Small intestine (tissue), 7 donors: ENCODE results near the gene GLIS1. TPM values are rescaled to one million over a fixed set of nuclear protein-coding genes. Genes with fewer than 3 reads are reported as not detected.

Experiments
- DNase-seq, 2 donors: peaks; one replicate each; pipeline versions ENCODE4 v3.0.0 to v3.0.0-alpha.2; 2013
- FAIRE-seq: peaks from 2 replicates; lab custom pipeline; 2012; peaks lifted over from hg19 to GRCh38; lab: Jason Lieb, UNC
- H3K27ac ChIP-seq, 3 donors: one replicate each; pipeline ENCODE4 v1.5.1; 2013; ENCODE audit warnings: low read length in 2 of 3, mild to moderate bottlenecking in 2 of 3, control low read depth in 1 of 3, inconsistent platforms in 1 of 3, low read depth in 1 of 3, moderate library complexity in 1 of 3
- H3K27me3 ChIP-seq, 3 donors: one replicate each; pipeline ENCODE4 v1.6.1; 2013; ENCODE audit warnings: low read length in 3 of 3, inconsistent platforms in 1 of 3; ENCODE audit not compliant: control insufficient read depth in 3 of 3, insufficient read depth in 3 of 3
- H3K36me3 ChIP-seq, 3 donors: one replicate each; pipeline ENCODE4 v1.6.1; 2013; ENCODE audit warnings: low read length in 3 of 3, inconsistent platforms in 1 of 3, low read depth in 1 of 3, mild to moderate bottlenecking in 1 of 3, moderate library complexity in 1 of 3; ENCODE audit not compliant: control insufficient read depth in 3 of 3, insufficient read depth in 2 of 3
- H3K4me1 ChIP-seq, 3 donors: one replicate each; pipeline ENCODE4 v1.6.1; 2013; ENCODE audit warnings: low read length in 2 of 3, inconsistent platforms in 1 of 3, low read depth in 1 of 3, mild to moderate bottlenecking in 1 of 3, moderate library complexity in 1 of 3; ENCODE audit not compliant: control insufficient read depth in 3 of 3, insufficient read depth in 2 of 3
- H3K4me3 ChIP-seq, 3 donors: one replicate each; pipeline ENCODE4 v1.5.1; 2013; ENCODE audit warnings: low read length in 3 of 3, control low read depth in 1 of 3, inconsistent platforms in 1 of 3, low read depth in 1 of 3, mild to moderate bottlenecking in 1 of 3, moderate library complexity in 1 of 3
- H3K9me3 ChIP-seq, 2 donors: one replicate each; pipeline ENCODE4 v1.6.1; 2013; ENCODE audit warnings: low read depth in 1 of 2, low read length in 1 of 2; ENCODE audit not compliant: control insufficient read depth in 2 of 2, insufficient read depth in 1 of 2
- WGBS, 3 donors: extraction: QIAGEN DNeasy Blood & Tissue Kit; methylation state at CpG; one replicate each; pipeline ENCODE4 v1.1.7; 2013; 5-methylcytosine and 5-hydroxymethylcytosine counted together
- polyA plus RNA-seq, 4 donors: library from polyadenylated mRNA; stranded (reverse) in 3 of 4; unstranded in 1 of 4; fragments of 200-250 nt in 3 of 4; fragments of 120-200 nt in 1 of 4; gene quantifications; one replicate each; pipeline versions ENCODE4 v1.2.1 to v1.2.3, GENCODE V29; 2013
- donor health status: healthy with polysubstance abuse.
- donor health status: control.
- donor health status: control.
- donor health status: Bipolar disorder and iron deficiency.
- donor health status: healthy.

Gene GLIS1
- polyA plus RNA-seq, 4 donors, result 0.19 to 0.50 TPM; not detected in 2

DNA sequence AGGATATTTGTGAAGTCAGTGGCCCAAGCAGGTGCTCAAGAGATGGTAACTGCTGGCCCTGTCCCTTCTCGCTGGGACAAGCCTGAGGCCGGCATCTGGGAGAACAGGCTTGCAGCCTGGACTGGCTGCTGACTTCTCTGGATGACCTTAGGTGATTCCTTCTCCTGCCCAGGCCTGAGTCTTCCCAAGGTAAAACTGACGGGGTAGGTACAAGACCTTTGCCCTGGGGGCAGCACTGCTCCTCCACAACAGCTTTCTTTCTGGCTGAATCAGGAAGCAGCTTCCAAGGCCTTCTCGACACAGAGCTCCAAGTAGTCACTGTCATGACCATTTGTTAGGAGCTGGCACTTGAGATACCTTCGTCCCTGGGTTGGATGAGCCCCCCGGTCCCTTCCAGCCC, 220.2 kb downstream of the GLIS1 start:
- 70 to 79% (median 75%) methylated on average over 6 of the region's 6 CpGs for WGBS, 3 donors
- Histone ChIP-seq H3K27me3 (no peaks in the 10 kb centered on the region), H3K4me1 (no peaks in the 10 kb centered on the region), H3K36me3 (peaks cover 0 to 2% (median 0%) of the 10 kb centered on the region in 3 donors), H3K4me3 (no peak overlapping the region), H3K9me3 (no peaks in the 10 kb centered on the region), H3K27ac (no peak overlapping the region)
- peak in 1 of 2 donors; percentile 12 for DNase-seq
- FAIRE-seq, result no peak

DNA sequence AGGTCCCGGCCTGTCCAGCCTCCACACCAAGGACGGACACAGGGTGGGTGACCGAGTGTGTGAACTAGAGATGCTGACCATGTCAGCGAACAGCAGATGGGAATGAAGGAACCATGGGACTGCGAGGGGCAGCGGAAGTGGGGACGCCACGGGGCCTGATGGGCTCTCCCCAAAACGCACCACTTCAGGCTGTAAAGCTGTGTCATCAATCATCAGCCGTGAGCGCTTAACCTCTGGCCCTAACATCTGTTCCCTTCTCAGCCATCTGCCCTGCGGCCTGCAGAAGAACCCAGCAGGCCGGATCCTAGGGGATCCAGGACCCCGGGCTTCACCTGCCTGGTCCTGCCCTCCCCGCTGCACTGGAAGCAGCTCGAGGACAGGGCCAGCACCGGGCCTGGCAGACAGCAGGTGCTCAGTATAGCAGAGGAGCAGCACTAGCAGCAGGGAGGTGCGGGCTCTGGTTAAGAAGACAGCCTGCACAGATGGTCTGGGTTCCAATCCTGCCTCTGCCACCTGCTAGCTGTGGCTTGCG, 221.1 kb downstream of the GLIS1 start:
- Histone ChIP-seq H3K36me3 (peaks cover 0 to 2% (median 0%) of the 10 kb centered on the region in 3 donors), H3K27ac (no peak overlapping the region), H3K4me1 (no peaks in the 10 kb centered on the region), H3K27me3 (no peaks in the 10 kb centered on the region), H3K9me3 (no peaks in the 10 kb centered on the region), H3K4me3 (no peak overlapping the region)
- WGBS, 3 donors, result 76 to 85% (median 85%) methylated on average over 19 of the region's 19 CpGs
- FAIRE-seq (no peak), DNase-seq (no peak)

DNA sequence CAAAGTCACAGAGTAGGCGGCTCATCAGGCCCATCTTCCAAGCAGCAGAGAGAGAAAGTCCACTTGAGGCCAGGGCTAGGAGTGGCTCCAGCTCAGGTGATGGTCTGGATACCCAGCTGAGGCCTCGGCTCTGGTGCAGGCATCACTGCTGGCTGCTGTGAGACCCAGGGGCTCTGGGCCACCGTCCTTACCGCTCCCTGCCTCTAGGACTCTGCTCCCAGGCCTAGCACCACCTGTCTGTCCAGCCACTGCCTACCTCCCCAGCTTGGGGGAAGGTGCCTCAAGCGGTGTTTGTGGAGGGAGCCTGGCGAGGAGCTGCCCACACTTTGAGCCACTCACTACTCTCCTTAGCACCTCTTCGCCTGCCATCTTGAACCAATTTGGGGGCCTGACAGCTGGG, 221.9 kb downstream of the GLIS1 start:
- 81 to 94% (median 89%) methylated on average over 7 of the region's 7 CpGs for WGBS, 3 donors
- H3K4me3 ChIP-seq, result no peak overlapping the region
- H3K4me1 ChIP-seq, result no peaks in the 10 kb centered on the region
- H3K36me3 ChIP-seq, result peaks cover 0 to 2% (median 0%) of the 10 kb centered on the region in 3 donors
- H3K27me3 ChIP-seq, result no peaks in the 10 kb centered on the region
- no peaks in the 10 kb centered on the region for H3K9me3 ChIP-seq
- no peak for FAIRE-seq
- H3K27ac ChIP-seq, result no peak overlapping the region
- DNase-seq, result no peak

DNA sequence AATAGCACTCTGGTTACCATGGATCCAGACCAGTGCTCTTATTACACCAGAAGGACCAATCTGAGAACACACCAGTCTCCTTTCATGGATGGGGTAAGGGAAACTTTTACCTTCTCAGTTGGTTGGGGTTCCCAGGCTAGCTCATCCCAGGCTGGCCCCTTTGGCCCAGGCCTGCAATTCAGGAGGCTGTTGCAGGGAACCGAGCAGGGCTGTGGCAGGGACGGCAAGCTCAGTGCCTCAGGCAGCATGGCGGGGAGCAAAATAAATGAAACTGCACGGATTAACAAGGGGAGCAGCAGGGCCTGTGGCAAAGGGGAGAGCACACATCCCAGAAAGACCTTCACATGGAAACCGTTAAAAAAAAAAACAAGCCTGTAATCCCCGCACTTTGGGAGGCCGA, 222.8 kb downstream of the GLIS1 start:
- H3K36me3 ChIP-seq, result peaks cover 0 to 2% (median 0%) of the 10 kb centered on the region in 3 donors
- H3K27me3 ChIP-seq, result no peaks in the 10 kb centered on the region
- H3K4me3 ChIP-seq, result no peak overlapping the region
- 94 to 97% (median 96%) methylated on average over 7 of the region's 7 CpGs for WGBS, 3 donors
- no peaks in the 10 kb centered on the region for H3K9me3 ChIP-seq
- DNase-seq, result no peak
- no peak for FAIRE-seq
- H3K4me1 ChIP-seq, result no peaks in the 10 kb centered on the region
- H3K27ac ChIP-seq, result no peak overlapping the region

DNA sequence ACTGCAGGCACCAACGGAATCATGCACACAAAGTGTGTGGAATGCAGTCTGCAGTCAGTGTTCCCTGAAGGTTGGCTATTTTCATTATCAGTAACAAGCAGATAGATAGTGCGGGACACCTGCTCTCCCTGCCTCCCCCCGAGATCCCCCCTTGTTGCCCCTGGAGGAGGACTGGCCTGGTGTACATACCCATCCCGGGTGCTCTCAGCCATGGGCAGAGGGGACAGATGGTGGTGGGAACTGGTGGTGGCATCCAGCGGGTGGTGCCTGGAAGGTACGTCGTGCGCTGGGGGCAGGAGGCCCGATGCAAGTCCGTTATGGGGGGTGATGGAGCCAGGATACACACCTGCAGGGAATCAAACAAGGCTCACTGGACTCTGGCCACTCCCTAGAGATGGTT, 224.5 kb downstream of the GLIS1 start:
- DNase-seq, result no peak
- Histone ChIP-seq H3K4me1 (no peaks in the 10 kb centered on the region), H3K27me3 (no peaks in the 10 kb centered on the region), H3K9me3 (no peaks in the 10 kb centered on the region), H3K36me3 (no peaks in the 10 kb centered on the region), H3K27ac (no peak overlapping the region), H3K4me3 (no peak overlapping the region)
- FAIRE-seq, result no peak
- 63 to 83% (median 67%) methylated on average over 10 of the region's 10 CpGs for WGBS, 3 donors

DNA sequence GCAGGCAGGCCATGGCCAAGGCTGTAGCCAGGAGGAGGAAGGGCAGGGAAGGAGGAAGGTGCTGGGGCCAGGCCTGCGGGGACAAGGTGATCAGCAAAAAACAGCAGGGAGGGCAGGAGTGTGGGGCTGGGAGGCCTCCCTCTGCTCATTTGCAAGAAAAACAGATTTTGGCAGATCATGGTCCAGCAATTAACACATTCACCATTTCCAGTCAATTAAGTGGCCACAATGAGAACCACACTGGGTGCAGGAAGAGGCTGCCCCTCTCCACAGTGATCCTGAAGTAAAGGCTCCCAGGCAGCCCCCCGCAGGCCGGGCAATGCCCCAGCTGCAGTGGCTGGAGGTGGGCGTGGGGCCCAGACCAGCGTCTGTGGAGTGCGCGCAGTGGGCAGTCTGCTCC, 225.1 kb downstream of the GLIS1 start:
- FAIRE-seq (no peak), DNase-seq (no peak)
- no peaks in the 10 kb centered on the region for H3K36me3 ChIP-seq
- H3K4me3 ChIP-seq, result no peak overlapping the region
- H3K27me3 ChIP-seq, result no peaks in the 10 kb centered on the region
- H3K4me1 ChIP-seq, result no peaks in the 10 kb centered on the region
- no peak overlapping the region for H3K27ac ChIP-seq
- no peaks in the 10 kb centered on the region for H3K9me3 ChIP-seq
- 91 to 96% (median 93%) methylated on average over 7 of the region's 7 CpGs for WGBS, 3 donors

DNA sequence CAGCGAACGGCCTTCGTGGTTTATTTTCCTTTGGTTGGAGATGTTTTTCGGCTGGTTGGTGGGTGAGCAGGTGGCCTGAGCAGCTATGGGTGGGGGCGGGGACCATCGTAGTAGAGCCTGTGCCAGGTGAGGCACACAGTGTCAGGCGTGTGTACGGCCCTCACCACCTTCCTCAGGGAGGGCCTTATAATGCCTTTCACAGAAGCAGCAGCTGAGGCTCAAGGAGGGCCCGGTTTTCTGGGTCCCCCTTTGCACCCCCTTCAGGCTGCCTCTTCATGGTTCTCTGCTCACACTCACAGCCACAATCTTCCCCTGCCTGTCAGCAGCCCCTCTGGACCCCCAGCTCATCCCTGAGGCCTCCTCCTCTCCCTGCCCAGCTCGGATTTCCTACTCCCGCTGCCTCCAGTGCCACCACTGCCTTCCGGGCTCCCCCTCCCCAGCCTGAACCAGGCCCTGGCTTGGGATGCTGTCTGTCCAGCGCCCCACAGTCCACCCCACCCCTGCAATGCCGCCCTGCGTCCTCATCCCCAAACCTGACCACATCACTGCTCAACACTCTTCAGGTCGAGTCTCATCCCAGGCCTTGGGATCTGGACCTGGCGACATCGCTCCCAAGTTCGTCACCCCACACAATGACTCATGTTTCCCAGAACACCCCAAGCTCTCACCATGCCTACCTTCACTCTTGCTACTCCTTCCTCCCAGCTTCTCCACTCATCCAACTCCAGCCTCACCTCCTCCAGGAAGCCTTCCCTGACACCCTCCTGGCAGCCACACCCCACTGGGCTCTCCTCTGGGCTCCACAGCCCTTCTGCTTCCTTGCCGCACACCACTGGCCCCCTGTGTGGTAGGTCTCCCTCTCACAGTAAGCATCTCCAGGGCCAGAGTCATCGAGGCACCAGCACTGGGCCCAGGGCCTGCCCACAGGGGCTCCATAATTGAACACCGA, 225.9 kb downstream of the GLIS1 start:
- no peak overlapping the region for H3K27ac ChIP-seq
- DNase-seq (no peak), FAIRE-seq (no peak)
- H3K4me3 ChIP-seq, result no peak overlapping the region
- H3K9me3 ChIP-seq, result no peaks in the 10 kb centered on the region
- 78 to 80% (median 79%) methylated on average over 21 to 22 of the region's 22 CpGs for WGBS, 3 donors
- H3K27me3 ChIP-seq, result no peaks in the 10 kb centered on the region
- H3K4me1 ChIP-seq, result no peaks in the 10 kb centered on the region
- H3K36me3 ChIP-seq, result no peaks in the 10 kb centered on the region

DNA sequence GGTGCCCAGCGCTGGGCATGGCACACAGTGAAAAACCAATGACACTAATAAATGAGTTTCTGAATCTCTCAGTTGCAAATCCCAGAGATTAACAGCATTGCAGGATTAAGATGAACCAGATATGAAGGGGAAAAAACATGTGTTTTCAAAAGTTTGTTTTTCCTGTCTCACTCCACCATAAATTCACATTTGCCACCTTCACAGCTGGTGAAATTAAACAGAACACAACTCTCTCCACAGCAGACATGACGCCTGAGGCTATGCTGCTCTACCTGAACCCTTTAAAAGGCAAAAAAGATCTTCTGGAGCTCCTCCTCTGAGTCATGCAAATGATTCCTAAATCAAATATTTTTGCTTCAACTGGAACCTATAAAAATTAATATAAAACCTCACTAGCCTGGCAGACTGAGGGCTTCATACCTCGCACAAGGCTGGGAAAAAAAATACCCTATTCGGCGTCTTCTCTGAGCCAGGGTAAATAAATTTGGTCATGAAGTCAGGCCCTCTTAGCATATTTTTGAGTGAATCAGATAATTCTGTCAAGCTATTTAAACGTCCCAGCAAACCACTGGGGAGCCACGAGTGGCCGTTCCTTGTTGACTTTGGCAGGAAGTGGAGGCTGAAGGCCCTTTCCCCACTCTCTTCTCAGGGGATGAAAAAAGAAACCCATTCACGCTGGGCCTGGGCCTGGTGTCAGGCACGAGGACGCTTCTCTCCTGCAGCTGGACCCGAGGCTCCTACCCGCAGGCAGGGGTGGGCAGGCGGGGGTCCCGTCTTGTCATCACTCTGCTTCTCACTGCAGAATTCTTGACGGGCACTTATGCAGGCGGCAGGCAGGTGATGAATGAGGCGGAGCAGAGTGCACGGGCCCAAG, 226.8 kb downstream of the GLIS1 start:
- Histone ChIP-seq H3K36me3 (no peaks in the 10 kb centered on the region), H3K27ac (no peak overlapping the region), H3K27me3 (no peaks in the 10 kb centered on the region), H3K4me1 (no peaks in the 10 kb centered on the region), H3K9me3 (no peaks in the 10 kb centered on the region), H3K4me3 (no peak overlapping the region)
- no peak for DNase-seq
- FAIRE-seq, result no peak
- WGBS, 3 donors, result 67 to 76% (median 69%) methylated on average over 19 of the region's 19 CpGs
